IPS DF 4.7 (cell line): Measurements from ENCODE around the gene SRP19.
A peak's percentile ranks its signal among the peaks of the same experiment; 100 is the strongest.
"Not testable (repeated sequence)": the region's sequence is repeated elsewhere in the genome, so short reads cannot be mapped to it uniquely, and the experiment has no call there.

Experiments
- DNase-seq: peaks from one replicate; pipeline ENCODE4 v3.0.0-alpha.2; 2013; ENCODE audit warnings: low spot score; ENCODE audit errors: extremely low read depth

Gene SRP19

DNA sequence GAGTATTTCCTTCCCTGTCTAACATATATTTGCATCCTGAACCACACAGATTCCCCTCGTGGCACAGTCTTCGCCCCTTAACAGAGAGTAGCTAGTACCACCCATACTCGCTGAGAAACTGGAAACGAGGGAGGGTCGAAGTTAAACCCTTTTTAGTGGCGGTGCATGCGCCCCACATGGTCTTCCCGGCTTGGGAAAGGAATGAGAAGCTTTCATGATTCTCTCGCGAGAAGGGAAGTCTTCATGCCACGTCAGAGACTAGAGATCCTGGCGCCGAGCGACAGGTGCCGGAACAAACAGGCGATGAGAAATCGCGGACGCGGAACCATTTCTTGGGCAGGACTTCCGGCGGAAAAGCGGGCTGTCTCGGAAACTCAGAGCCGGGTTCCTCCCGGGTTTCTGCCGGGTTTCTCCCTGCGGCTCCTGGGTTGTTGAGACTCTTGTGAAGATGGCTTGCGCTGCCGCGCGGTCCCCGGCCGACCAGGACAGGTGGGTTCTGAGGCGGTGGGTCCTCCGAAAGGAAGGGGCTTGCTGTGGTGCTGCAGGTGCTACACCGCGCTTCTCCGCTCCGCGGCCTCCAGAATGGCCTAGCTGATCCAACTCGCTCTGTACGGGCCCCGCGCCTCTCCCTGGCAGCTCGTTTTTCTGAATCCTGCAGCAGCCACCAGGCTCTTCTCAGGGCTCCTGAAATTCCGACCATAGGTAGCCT lies at the start of gene SRP19:
Gene SRP19 (plus strand): TSS at position 359 of the 709 bp plus-strand sequence. CDS start 90 bp downstream, at position 449.
- DNase-seq, result peak; percentile 94

DNA sequence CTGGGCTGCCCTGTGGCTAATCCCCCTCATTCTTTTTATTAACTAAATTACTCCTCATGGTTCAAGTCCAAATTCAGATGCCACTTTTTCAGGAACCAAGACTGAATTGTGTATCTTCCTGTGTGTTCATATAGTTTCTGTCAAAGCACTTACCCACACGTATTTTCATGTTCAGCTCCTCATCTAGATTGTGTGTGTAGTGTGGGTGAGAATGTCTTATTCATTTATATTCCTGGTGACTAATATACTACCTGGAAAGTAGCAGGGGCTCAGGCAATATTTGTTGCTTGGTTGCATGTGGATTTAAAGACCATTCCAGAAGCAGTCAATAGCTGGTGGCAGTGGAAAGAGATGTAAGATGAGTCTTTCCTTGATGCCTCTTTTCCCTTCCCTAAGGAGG lies 48.5 kb upstream of the SRP19 start:
- no peak for DNase-seq

DNA sequence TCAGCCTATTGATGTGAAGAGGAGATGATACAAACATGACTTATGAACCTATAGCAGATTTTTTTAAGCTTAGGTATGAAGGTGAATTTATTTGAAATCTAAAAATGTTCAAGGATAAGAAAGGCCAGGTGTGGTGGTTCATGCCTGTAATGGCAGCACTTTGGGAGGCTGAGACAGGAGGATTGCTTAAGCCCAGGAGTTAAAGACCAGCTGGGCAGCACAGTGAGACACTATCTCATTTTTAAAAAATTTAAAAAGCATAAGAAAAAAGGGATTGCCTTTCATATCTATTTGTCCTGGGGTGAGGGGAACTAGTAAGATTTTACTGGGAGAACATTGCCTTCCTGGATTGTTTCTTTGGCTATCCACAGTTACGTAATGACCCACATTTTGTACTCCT lies 40.8 kb upstream of the SRP19 start:
- no peak for DNase-seq

DNA sequence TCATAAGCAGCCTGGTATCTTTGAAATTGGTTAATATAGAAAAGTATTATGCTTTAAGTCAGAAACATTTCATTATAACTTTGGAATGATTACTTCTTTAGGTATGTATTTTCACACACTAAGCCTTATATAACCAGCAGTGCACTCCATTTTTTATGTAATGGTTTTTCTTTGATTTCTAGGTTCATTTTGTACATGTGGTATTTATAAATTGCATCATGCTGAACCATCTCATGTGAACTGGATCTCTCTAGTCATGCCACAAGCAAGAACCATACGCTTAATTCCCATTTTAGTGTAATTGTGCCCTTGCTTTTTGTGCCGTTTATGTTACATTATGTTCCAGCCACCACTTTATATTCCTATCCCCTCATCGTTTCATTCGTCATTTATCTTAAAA lies 38.6 kb upstream of the SRP19 start:
- no peak for DNase-seq

DNA sequence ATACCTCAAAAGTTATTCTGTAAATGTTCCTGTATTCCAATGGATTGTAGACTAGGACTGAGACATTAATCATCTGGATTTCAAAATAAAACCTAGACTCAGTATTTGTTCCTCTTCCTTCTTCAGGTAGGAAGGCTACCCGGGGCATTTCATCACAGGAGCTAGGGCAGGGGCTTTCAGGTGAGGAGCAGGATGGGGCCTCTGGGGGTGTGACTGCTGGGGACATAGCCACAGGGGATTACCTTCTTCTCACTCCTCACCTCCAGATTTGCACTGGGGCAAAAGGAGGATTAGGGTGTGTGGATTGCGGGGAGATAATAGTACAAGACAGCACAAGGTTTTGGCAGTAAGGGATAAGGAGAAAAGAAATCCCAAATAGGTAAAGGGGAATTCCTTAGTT lies 37.9 kb upstream of the SRP19 start:
- no peak for DNase-seq

DNA sequence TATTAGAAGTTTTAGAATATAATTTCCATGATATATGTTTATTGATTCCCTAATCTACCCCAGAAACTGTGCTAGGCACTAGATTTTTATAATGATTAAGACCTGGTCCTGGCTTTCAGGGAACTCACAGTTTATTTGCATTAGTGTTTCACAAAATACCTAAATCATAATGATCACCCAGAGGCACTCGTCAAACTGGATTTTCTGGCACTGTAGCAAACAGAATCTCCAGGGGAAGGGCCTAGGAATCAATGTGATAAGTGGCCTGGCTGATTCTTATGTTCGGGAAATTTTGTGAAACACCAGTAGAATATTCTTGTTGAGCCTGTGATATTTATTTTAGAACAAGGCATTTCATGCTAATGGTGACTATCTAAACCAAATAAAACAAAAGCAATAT lies 37.4 kb upstream of the SRP19 start:
- DNase-seq, result no peak

DNA sequence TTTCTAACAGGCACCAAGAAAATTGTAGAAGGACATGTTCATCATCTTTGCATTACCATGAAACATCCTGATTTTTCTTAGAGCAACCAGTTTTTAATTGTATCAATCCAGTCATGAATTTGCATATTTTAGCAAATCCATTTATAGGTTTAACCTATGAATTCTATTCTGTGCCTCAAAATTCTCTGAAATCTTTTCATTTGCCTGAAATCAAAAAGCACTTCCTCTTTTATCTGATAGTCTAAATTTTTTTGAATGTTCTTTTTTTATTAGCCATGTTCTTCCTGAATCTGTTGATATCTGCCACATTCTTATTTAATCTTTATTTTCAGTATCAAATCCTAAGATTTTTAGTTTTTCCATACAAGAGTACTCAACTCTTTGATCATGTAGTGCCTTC lies 36.9 kb upstream of the SRP19 start:
- DNase-seq, result no peak

DNA sequence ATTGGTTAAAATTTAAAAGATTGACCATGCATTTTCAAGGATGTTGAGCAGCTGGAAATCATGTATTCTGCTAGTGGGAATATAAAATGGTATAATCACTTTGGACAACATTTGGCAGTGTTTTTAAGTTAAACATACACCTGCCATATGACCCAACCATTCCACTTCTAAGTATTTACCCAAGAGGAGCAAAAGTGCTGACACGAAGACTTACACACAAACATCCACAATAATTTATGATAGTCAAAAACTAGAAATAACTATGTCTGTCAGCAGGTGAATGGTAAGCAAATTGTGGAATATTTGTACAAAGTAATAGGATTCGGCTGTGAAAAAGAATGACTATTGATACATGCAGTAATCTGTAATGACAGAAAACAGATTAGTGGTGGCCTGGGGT lies 30.7 kb upstream of the SRP19 start:
- DNase-seq, result no peak

DNA sequence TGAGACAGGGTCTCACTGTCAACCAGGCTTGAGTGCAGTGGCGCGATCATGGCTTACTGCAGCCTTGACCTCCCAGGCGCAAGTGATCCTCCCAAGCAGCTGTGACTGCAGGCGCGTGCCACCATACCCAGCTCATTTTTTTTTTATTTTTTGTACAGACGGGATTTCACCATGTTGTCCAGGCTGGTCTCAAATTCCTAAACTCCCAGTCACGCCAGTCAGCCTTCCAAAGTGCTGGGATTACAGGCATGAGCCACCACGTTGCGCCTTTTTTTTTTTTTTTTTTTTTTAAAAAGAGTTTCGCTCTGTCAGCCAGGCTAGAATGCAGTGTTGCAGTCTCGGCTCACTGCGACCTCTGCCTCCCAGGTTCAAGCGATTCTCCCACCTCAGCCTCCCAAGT lies 27.1 kb upstream of the SRP19 start:
- no peak for DNase-seq

DNA sequence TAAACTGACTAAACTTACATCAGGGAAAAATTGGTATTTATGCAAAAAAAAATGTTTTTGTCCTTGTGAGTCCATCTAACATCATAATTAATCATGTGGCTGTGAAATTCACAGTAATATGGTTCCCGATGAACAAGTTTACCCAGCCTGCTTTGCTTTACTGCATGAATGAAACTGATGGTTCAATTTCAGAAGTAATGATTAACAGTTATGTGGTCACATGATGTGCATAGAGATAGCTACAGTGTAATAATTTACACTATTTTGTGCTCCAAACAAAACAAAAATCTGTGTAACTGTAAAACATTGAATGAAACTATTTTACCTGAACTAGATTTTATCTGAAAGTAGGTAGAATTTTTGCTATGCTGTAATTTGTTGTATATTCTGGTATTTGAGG lies 16.6 kb upstream of the SRP19 start:
- no peak for DNase-seq

DNA sequence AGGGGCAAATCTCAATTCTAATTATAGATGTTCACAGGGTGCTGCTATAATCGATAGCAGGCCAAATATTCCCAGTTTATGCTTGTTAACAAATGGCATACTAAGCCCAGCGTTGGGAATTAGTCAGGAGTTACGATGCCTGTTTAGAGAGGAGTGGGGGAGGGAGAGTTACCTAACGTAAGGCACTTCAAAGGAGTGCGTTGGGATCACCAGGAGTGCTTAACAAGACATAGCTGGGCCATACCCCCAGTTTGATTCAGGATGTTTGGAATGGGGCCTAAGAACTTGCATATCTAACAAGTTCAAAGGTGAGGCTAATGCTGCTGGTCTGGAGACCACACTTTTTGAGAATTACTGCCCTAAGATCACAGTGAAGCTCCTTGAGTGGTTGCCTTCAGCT lies 14.5 kb upstream of the SRP19 start:
- DNase-seq, result no peak

DNA sequence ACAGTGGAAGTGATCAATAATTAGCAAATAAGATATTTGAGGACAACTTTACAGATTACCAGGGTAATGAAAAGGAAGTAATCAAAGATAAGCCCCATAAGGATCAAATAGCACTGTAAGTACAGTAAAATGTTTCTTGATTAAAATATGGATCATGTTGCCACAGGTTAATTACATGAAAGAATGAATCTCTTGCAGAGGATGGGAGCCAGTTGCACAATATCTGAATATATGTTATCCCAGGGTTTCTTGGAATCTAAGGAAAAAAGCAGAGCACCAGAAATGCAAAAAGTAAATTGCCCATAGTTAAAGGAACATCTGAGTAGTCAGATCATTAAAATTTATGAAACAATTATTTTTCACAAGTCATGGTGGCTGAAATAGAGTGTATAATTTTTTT lies 13.8 kb upstream of the SRP19 start:
- no peak for DNase-seq

DNA sequence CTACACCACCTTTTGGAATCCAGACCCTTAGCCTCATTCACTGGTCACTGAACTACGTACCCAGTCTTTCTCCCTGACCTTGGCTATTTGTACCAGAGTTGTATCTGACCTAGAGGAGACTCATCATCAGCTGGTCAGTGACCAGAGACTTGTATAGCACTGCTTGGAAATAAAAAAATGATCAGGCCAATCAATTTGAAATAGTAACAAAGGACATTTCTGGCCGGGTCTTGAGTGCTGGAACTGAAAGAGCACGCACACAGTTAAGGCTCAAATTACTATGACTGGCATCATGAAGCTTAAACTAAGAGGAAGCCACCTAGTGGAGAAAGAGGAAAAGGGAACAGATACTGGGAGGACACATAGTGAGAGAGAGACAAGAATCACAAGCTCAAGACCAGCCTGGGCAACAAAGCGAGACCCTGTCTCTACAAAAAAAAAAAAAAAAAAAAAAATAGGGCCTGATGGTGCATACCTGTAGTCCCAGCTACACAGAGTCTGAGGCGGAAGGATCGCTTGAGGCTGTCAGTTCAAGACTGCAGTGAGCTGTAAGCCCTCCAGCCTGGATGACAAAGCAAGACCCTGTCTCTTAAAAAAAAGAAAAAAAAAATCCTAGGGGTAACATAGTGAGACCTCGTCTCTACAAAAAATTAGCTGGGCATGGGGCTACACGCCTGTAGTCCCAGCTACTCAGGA lies 12.8 kb upstream of the SRP19 start:
- DNase-seq, result peak; percentile 66

DNA sequence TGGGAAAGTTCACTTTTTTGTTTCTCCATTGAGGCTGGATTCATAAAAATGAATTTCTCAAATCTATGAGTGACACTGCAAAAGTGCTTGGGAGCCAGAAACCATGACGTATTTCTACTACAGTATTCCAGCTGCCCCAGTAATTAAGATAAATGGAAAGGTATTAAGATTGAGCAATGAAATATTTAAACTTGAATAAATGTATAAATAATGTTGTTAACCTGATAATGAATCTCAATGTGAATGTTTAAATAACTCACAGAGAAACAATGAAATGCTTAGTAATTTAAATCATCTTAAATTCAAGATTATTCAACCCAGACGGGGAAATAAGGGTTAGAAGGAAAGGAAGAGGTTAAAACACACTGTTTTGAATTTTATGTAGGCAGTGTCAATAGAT lies 11.2 kb upstream of the SRP19 start:
- DNase-seq, result no peak

DNA sequence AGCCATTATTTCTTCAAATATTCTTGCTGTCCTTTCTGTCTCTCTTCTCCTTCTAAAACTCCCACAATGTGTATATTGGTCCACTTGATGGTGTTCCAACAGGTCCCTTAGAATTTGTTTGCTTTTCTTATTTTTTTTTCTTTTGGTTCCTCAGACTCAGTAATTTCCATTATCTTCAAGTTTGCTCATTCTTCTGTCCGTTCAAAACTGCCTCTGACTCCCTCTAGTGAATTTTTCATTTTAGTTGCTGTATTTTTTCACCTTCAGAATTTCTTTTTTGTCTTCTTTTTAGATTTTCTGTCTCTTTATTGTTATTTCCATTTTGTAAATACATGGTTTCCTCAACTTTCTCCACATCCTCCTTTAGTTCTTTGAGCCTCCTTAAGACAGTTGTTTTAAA lies 6.4 kb upstream of the SRP19 start:
- no peak for DNase-seq

DNA sequence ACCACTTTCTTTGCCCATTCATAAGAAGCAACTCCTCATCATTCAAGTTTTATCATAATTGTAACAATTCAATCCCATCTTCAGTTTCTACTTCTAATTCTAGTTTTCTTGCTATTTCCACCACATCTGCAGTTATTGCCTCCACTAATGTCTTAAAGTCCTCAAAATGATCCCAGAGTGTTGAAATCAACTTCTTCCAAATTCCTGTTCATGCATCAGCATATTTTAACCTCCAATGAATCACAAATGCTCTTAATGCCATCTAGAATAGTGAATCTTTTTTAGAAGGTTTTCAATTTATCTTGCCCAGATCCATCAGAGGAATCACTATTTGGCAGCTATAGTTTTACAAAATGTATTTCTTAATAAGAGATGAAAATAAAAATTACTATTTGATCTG lies 3.2 kb upstream of the SRP19 start:
- DNase-seq, result no peak

DNA sequence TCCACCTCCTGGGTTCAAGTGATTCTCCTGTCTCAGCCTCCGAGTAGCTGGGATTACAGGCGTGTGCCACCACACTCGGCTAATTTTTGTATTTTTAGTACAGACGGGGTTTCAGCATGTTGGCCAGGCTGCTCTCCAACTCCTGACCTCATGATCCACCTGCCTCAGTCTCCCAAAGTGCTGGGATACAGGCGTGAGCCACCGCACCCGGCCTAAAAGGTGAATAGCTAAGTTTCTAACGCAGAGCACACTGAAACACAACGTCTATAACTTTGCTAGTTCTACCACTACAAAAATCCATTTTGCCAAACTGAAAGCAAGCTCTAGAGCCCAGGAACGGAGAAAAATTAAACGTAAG lies 537 bp upstream of the SRP19 start:
- DNase-seq, result not testable (repeated sequence)

DNA sequence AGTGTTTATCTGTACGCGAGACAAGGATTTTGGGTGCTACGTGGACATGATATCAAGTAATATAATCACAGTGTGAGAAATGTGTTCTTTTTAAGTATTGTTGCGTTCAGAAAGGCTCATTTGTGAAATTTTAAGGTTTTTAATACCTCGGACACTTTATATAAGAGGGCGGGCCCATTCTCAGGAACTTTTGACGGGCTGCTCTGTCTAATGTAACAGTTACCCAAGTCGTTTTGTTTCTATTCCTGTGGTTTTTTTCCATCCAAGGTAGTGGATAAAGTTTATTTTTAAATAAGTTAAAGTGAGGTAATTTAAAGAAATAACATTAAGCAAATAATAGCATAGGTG lies 525 bp downstream of the SRP19 start:
- no peak for DNase-seq

DNA sequence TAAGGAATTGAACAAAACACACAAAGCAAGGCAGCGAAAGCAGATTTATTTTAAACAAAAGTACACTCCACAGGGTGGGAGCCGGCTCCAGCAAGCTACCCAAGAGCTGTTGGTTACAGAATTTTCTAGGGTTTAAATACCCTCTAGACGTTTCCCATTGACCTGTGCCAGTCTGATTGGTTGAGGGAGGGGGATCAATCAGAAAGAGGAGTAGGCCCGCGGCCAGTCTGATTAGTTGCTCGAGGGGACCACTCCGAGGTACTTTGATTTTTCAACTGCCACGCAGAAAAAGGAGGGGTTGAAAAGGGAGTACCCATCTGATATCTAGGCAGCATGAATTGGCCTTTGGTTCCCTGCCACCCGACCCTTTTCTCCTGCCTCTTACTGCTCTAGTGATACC lies 998 bp downstream of the SRP19 start:
- DNase-seq, result no peak

DNA sequence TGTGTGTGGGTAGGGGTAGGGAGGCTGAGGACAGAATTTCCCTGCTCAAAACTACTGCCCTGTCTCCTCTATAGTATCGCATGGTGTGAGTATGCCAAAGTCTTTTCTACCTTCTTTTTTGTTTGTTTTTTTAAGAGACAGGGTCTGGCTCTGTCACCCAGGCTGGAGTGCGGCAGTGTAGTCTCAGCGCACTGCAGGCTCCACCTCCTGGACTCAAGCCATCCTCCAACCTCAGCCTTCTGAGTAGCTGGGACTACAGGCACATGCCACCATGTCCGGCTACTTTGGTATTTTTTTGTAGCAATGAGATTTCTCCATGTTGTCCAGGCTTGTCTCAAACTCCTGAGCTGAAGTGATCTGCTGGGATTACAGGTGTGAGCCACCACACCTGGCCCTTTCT lies 2.5 kb downstream of the SRP19 start:
- no peak for DNase-seq

DNA sequence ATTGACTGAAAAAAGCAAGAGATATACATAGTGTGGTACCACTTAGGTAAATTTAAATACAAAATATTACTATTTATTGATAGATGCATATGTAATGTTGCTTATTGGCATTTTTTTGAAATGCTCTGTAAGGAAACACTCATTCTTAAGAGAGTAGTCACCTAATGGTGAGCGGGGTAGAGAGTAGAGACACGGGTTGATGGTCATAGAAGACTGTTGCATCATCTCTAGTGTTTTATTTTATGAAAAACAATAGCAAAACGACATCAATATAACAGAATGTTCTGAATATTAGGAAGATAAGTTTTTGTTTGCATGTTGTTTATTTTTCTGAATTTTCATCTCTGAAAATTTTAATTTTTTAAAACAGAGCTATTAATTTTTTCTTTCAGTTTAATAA lies 4.0 kb downstream of the SRP19 start:
- DNase-seq, result no peak

DNA sequence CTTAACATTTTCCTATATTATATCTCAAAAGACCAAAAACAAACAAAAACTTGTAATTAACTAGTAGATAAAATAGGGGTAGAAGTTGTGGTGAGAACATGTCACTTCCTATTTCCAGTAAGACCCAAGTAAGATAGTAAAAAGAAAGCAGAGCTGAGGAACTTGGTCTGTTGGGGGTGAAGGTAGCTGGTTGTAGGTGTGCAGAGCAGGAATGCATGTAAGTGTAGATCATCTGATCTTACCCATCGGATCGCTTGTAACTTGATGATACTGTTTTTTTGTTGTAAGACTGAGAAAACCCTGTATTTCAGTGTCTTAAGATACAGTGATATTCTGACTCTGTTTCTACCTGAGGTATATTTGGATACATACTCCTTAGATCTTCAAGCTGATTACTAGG lies 5.7 kb downstream of the SRP19 start:
- DNase-seq, result no peak

DNA sequence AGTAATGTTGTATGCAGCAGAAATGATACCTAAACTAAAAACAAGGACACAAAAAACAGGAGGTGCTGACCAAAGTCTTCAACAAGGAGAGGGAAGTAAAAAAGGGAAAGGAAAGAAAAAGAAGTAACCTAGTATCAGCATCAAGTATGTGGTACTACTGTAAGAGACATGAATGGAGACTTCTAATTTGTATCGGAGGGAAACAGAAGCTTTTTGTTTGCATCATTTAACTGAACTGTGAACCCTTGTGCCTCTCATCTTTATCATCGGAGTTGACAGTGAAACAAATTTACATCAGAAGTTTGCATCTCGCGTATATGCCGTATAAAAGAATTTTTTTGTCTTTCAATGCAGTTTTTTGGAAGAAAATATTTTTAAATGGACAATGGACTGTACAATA lies 6.3 kb downstream of the SRP19 start:
- no peak for DNase-seq

DNA sequence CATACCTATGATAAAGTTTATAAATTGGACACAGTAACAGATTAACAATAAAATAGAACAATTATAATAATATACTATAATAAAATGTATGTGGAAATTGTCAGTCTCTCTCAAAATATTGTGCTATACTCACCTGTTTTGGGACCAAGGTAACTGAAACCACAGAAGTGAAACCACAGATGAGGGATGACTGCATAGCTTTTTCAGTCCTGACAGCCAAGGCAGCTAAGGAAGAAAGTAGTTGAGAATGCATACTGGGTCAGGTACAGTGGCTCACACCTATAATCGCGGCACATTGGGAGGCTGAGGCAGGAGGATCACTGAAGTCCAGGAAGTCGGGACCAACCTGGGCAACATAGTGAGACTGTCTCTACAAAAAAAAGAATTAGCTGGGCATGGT lies 8.9 kb downstream of the SRP19 start:
- no peak for DNase-seq
